SIG-M5 treated with dmso at 0.1 percent for 504 hours (cell line): ENCODE data around the gene UBR4.

ENCODE experiments used
- DNase-seq: peaks from one replicate; lab custom pipeline; 2025; ENCODE audit not compliant: unreplicated experiment; lab: John Stamatoyannopoulos, UW

Gene UBR4

DNA sequence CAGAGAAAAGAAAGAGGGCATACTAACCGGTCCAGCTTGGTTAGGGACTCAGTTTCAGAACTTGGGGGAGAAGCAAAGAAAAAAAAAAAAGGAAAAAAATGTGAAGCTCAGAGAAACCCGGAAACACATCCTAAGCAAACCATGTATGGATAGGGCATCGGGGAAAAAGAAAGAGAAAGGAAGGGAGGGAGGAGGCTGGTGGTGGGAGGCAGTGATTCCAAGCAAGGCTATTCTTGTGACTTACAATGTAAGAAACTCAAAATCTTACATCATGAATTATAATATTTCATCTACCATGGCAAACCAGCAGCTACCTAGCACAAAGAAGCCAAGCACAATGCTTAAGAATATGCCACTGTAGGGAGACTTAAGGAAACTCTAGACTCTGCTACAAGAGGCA is 60.3 kb downstream of the UBR4 start:
- no peak for DNase-seq

- no peak for DNase-seq
These were observed 69.6 kb downstream of the UBR4 start for GRCh38 chr1:19140465-19140864.

DNA sequence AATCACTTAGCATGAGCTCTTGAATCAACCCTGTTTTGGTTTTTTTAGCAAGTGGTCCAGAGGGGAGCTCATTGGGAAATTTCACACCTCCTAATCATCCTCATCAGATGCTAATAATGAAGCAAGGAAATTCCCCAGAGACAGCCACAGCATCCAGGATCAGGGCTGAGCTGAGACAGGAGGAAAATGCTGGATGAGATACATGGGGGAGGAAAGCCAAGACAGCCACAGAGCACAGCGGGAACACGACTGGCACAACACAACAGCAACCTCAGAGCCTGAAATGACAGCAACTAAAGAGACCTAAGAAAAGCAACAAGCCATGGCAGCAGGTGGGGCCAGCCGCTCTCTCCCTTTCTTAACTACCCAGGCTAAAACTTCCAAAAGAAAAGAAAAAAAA is 70.4 kb downstream of the UBR4 start:
- no peak for DNase-seq

GRCh38 chr1:19138958-19139581 is 71.0 kb downstream of the UBR4 start:
- DNase-seq = no peak

DNA sequence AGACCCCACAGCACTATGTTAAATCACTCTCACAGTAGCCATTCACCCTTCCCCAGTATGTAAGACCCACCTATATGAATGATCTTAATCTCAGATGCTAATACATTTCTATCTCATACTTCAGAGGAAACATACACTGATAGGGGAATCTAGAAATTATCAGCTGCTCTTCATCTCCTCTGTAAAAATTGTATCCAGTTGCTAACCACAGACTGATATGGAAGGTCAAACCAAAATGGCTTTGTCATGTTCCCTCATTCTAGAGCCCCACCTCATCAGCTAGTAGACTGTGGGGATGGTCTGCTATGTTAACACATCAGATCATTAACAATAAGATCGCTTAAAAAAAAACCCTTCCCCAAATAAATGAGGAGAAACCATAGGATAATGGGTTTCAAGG is 71.7 kb downstream of the UBR4 start:
- no peak for DNase-seq

GRCh38 chr1:19137158-19137557 is 72.9 kb downstream of the UBR4 start:
- DNase-seq = no peak

GRCh38 chr1:19133360-19133759 is 76.7 kb downstream of the UBR4 start:
- no peak for DNase-seq

DNA sequence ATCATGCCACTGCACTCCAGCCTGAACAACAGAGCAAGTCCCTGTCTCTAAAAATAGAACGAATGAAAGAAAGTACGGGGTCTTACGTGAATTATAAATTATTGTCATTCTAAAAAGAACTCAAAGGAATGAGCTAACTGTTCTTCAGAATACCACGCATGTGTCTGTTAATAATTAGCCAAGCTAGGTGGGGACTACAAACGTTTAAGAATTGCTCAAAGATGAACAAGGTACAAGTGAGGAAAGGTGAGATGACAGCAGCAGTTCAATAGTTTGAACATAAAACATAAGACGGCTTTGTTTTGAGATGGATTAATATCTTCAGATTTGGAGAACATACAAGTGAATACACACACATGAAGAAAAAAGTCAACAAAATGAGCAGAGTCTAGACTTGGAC is 79.6 kb downstream of the UBR4 start:
- DNase-seq = no peak

- no peak for DNase-seq
These were observed 81.0 kb downstream of the UBR4 start for GRCh38 chr1:19128968-19129514.

- no peak for DNase-seq
These were observed 85.8 kb downstream of the UBR4 start for GRCh38 chr1:19124273-19124672.

DNA sequence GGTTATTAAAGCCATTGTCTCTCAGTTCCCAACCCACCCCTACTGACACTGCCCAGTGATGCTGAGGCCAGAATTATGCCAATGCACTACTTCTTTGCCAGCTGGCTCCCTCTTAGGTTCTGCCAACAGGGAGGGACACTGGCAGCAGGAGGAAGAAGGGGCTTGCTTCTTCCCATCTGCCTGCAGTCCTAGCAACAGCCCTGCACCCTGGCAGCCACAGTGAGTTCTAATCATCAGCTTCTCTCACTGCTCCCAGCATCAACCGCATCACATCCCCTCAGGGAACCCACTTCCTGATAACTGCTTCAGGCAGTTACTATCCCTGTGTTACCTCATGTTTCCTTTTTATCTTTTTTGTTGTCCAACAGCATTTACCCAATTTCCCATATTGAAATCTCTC is 86.2 kb downstream of the UBR4 start:
- DNase-seq = no peak

DNA sequence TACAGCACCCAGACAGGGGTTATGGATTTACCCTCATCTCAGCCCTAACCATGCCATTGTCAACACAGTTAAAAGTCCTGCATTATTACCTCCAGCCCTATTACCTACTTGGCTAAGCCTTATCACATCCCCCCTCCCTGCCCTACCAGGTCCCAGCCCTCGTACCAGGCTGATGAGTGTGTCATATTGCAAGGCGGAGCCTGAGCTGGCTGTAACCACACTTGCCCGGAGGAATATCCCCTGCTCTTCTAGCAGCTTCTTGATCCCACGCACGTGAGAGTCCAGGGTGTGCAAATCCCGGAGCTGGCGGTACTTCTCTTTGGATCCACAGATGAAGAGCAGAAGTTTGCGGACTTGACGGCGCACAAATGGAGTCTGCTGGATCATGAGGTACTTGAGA is 87.4 kb downstream of the UBR4 start:
- DNase-seq = no peak

GRCh38 chr1:19121192-19121591 is 88.9 kb downstream of the UBR4 start:
- no peak for DNase-seq

DNA sequence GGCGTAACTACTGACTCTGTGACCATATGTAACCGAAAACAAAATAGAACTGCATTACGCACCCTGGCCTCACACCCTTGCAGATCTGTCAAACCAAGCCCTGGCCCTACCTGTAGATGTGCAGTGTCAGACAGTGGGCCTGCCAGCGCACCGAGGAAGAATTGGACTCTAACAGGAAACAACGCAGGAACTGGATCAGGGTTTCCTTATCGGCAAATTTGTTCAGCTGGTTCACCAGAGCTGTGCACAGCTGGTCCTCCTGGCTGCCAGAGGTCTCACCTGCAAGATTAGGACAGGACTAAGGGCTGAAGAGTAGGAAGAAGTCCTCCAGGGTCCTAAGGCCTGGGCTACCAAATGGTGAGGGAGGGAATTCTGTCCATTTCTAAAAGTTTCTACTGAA is 90.0 kb downstream of the UBR4 start:
- DNase-seq = no peak

GRCh38 chr1:19115082-19115808 is 94.8 kb downstream of the UBR4 start:
- DNase-seq = no peak

DNA sequence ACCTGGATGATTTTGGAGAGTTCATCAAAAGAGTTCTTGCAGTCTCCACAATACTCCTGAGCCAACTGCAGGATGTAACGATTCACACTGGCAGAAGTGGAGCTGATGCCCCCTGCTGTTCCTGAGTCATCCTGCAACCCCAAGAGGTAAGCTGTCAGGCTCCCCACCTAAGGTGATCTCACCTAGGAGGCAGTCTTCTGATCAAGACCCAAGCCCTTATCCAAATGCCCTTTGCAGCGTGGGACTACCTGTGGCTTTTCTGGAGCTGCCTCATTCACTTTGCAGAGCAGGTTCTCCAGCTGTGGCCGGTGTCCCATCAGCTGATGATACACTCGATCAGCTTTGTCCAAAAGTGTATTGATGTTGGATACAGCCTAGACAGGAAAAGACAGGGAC is 96.4 kb downstream of the UBR4 start:
- DNase-seq = no peak

GRCh38 chr1:19112891-19113696 is 97.0 kb downstream of the UBR4 start:
- DNase-seq = no peak

GRCh38 chr1:19110257-19110927 is 99.7 kb downstream of the UBR4 start:
- DNase-seq = no peak

GRCh38 chr1:19109545-19109944 is 100.5 kb downstream of the UBR4 start:
- no peak for DNase-seq

DNA sequence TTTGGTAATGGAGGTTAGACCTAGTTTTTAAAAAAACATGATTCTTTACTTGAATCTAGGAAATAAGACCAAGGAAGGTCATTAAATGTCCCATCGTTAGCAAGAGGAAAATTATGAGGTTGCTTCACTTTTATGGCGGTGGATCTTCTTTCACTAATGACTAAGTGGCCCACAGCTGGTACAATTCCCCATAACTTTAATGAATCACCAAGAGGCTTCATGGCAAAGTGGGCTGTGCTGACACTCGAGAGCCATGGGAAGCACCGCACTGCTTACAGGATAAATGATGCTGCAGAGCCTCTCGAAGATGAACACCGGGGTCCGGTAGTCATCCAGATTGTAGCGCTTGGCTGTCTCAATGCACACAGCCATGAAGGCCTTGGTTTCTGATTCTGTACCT is 108.8 kb downstream of the UBR4 start:
- no peak for DNase-seq

- DNase-seq = no peak
These were observed 110.0 kb downstream of the UBR4 start for GRCh38 chr1:19100028-19100427.
